Neural progenitor cell (in vitro differentiated cells): ENCODE measurements around the gene C1QL2. TPM values are rescaled to one million over a fixed set of nuclear protein-coding genes. Genes with fewer than 3 reads are reported as not detected.

Experiments
- DNase-seq: peaks from one replicate; pipeline ENCODE4 v3.0.0-alpha.2; 2016; ENCODE audit warnings: low spot score
- H2AFZ ChIP-seq: fragments of 200-600 bp; sonication (generic); replicated peaks from 2 replicates; pipeline ENCODE4 v1.6.1; 2016; ENCODE audit warnings: antibody characterized with exemption
- H3F3A ChIP-seq: fragments of 200-600 bp; sonication (generic); 2 replicates; pipeline ENCODE4 v1.6.1; 2016; ENCODE audit warnings: antibody characterized with exemption, low read depth
- H3K27ac ChIP-seq: fragments of 200-600 bp; sonication (generic); 2 replicates; pipeline ENCODE4 v1.5.1; 2016; ENCODE audit warnings: mild to moderate bottlenecking
- H3K27me3 ChIP-seq: fragments of 200-600 bp; sonication (generic); 2 replicates; pipeline ENCODE4 v1.6.1; 2016; ENCODE audit warnings: mild to moderate bottlenecking, moderate library complexity
- H3K36me3 ChIP-seq: fragments of 200-600 bp; sonication (generic); 2 replicates; pipeline ENCODE4 v1.5.1; 2016
- H3K4me1 ChIP-seq: fragments of 200-600 bp; sonication (generic); 2 replicates; pipeline ENCODE4 v1.6.1; 2016; ENCODE audit warnings: mixed run types
- H3K4me2 ChIP-seq: fragments of 200-600 bp; sonication (generic); 2 replicates; pipeline ENCODE4 v1.6.1; 2016
- H3K4me3 ChIP-seq: fragments of 200-600 bp; sonication (generic); 2 replicates; pipeline ENCODE4 v1.5.1; 2016
- H3K79me2 ChIP-seq: fragments of 200-600 bp; sonication (generic); 2 replicates; pipeline ENCODE4 v1.6.1; 2016; ENCODE audit warnings: low read depth
- H3K9ac ChIP-seq: fragments of 200-600 bp; sonication (generic); 2 replicates; pipeline ENCODE4 v1.6.1; 2016
- H3K9me3 ChIP-seq: fragments of 200-600 bp; sonication (generic); 2 replicates; pipeline ENCODE4 v1.5.1; 2016; ENCODE audit warnings: low read depth
- H4K20me1 ChIP-seq: fragments of 200-600 bp; sonication (generic); 2 replicates; pipeline ENCODE4 v1.6.1; 2016; ENCODE audit warnings: low read depth
- H3K27ac Mint-ChIP-seq: 3 replicates; pipeline ENCODE4 v1.8.0; 2021; ENCODE audit warnings: mixed read lengths
- H3K27me3 Mint-ChIP-seq: 2 replicates; pipeline ENCODE4 v1.8.0; 2022; ENCODE audit warnings: low read depth, mild to moderate bottlenecking, inconsistent platforms, moderate library complexity, mixed read lengths; ENCODE audit not compliant: insufficient read depth
- H3K36me3 Mint-ChIP-seq: 3 replicates; pipeline ENCODE4 v1.8.0; 2021; ENCODE audit warnings: mixed read lengths
- H3K4me1 Mint-ChIP-seq: 3 replicates; pipeline ENCODE4 v1.8.0; 2021; ENCODE audit warnings: mixed read lengths
- H3K4me3 Mint-ChIP-seq: 3 replicates; pipeline ENCODE4 v1.8.0; 2021; ENCODE audit warnings: mild to moderate bottlenecking, moderate library complexity, mixed read lengths
- H3K9me3 Mint-ChIP-seq: 3 replicates; pipeline ENCODE4 v1.8.0; 2020; ENCODE audit warnings: mixed read lengths
- CTCF ChIP-seq: fragments of 200-600 bp; sonication (generic); IDR thresholded peaks from 2 replicates; pipeline ENCODE4 v1.5.1; 2017; ENCODE audit warnings: antibody characterized with exemption, mild to moderate bottlenecking
- EZH2 ChIP-seq: fragments of 200-600 bp; sonication (generic); IDR thresholded peaks from 2 replicates; pipeline ENCODE4 v1.6.1; 2017; ENCODE audit warnings: antibody characterized with exemption, mild to moderate bottlenecking, moderate library complexity
- EZH2phosphoT487 ChIP-seq: fragments of 200-600 bp; sonication (generic); IDR thresholded peaks from 2 replicates; pipeline ENCODE4 v1.6.1; 2017; ENCODE audit warnings: antibody characterized with exemption
- total RNA-seq: library from RNA; depleted of rRNA; stranded (reverse); fragments of >200 nt; gene quantifications from 2 replicates; pipeline ENCODE4 v1.2.3, GENCODE V29; 2015; ENCODE audit warnings: low replicate concordance

The C1QL2 gene
- total RNA-seq, 1 donor from 2014 or later, result not detected

GRCh38 chr2:119180892-119181291 is 22.3 kb upstream of the C1QL2 start:
- Histone ChIP-seq H4K20me1 (no peaks in the 10 kb centered on the region), H3K36me3 (no peaks in the 10 kb centered on the region), H3K27ac (no peak overlapping the region), H3K9me3 (no peaks in the 10 kb centered on the region), H3K27me3 (no peaks in the 10 kb centered on the region), H3F3A (no peaks in the 10 kb centered on the region), H3K9ac (no peak overlapping the region), H3K4me2 (no peak overlapping the region), H2AFZ (no peak overlapping the region), H3K79me2 (no peaks in the 10 kb centered on the region), H3K4me3 (no peak overlapping the region), H3K4me1 (no peaks in the 10 kb centered on the region)
- no peaks in the 10 kb centered on the region for H3K27me3 Mint-ChIP-seq
- TF ChIP-seq CTCF (no peak), EZH2phosphoT487 (no peak), EZH2 (no peak)
- no peaks in the 10 kb centered on the region for H3K9me3 Mint-ChIP-seq
- no peak overlapping the region for H3K4me3 Mint-ChIP-seq
- no peak overlapping the region for H3K27ac Mint-ChIP-seq
- no peak for DNase-seq
- no peaks in the 10 kb centered on the region for H3K4me1 Mint-ChIP-seq
- H3K36me3 Mint-ChIP-seq, result no peaks in the 10 kb centered on the region

- Mint-ChIP-seq H3K4me1 (no peaks in the 10 kb centered on the region), H3K9me3 (no peaks in the 10 kb centered on the region), H3K27me3 (no peaks in the 10 kb centered on the region), H3K36me3 (no peaks in the 10 kb centered on the region), H3K4me3 (no peak overlapping the region), H3K27ac (peak overlapping the region; percentile 37)
- no peak for DNase-seq
- TF ChIP-seq CTCF (no peak), EZH2phosphoT487 (no peak), EZH2 (no peak)
- Histone ChIP-seq H3K79me2 (no peaks in the 10 kb centered on the region), H3K27me3 (no peaks in the 10 kb centered on the region), H3K4me3 (no peak overlapping the region), H3K4me2 (no peak overlapping the region), H3K9ac (no peak overlapping the region), H3K27ac (no peak overlapping the region), H3K4me1 (no peaks in the 10 kb centered on the region), H3K36me3 (no peaks in the 10 kb centered on the region), H3F3A (no peaks in the 10 kb centered on the region), H2AFZ (no peak overlapping the region), H4K20me1 (no peaks in the 10 kb centered on the region), H3K9me3 (no peaks in the 10 kb centered on the region)
These were observed 21.4 kb upstream of the C1QL2 start for GRCh38 chr2:119179991-119180390.

GRCh38 chr2:119179202-119179601 is 20.7 kb upstream of the C1QL2 start:
- H3K27me3 Mint-ChIP-seq, result no peaks in the 10 kb centered on the region
- Histone ChIP-seq H3K27ac (no peak overlapping the region), H4K20me1 (no peaks in the 10 kb centered on the region), H3K4me3 (no peak overlapping the region), H3K4me2 (no peak overlapping the region), H3K27me3 (no peaks in the 10 kb centered on the region), H3K9me3 (no peaks in the 10 kb centered on the region), H3K4me1 (no peaks in the 10 kb centered on the region), H3K79me2 (no peaks in the 10 kb centered on the region), H2AFZ (no peak overlapping the region), H3F3A (no peaks in the 10 kb centered on the region), H3K9ac (no peak overlapping the region), H3K36me3 (no peaks in the 10 kb centered on the region)
- H3K4me1 Mint-ChIP-seq, result no peaks in the 10 kb centered on the region
- DNase-seq, result no peak
- no peaks in the 10 kb centered on the region for H3K36me3 Mint-ChIP-seq
- no peaks in the 10 kb centered on the region for H3K9me3 Mint-ChIP-seq
- H3K27ac Mint-ChIP-seq, result no peak overlapping the region
- no peak overlapping the region for H3K4me3 Mint-ChIP-seq
- TF ChIP-seq CTCF (no peak), EZH2phosphoT487 (no peak)

GRCh38 chr2:119178776-119179175 is 20.2 kb upstream of the C1QL2 start:
- no peak for DNase-seq
- no peaks in the 10 kb centered on the region for H3K4me1 ChIP-seq
- no peaks in the 10 kb centered on the region for H3K36me3 Mint-ChIP-seq
- no peak overlapping the region for H3K9ac ChIP-seq
- TF ChIP-seq CTCF (no peak), EZH2 (no peak), EZH2phosphoT487 (no peak)
- no peak overlapping the region for H3K4me3 Mint-ChIP-seq
- H3K9me3 ChIP-seq, result no peaks in the 10 kb centered on the region
- no peak overlapping the region for H2AFZ ChIP-seq
- H3K4me2 ChIP-seq, result no peak overlapping the region
- H4K20me1 ChIP-seq, result no peaks in the 10 kb centered on the region
- no peak overlapping the region for H3K27ac ChIP-seq
- no peaks in the 10 kb centered on the region for H3K36me3 ChIP-seq
- no peaks in the 10 kb centered on the region for H3K27me3 Mint-ChIP-seq
- H3F3A ChIP-seq, result no peaks in the 10 kb centered on the region
- H3K4me3 ChIP-seq, result no peak overlapping the region
- peak overlapping the region; percentile 76 for H3K27ac Mint-ChIP-seq
- no peaks in the 10 kb centered on the region for H3K9me3 Mint-ChIP-seq
- no peaks in the 10 kb centered on the region for H3K79me2 ChIP-seq
- no peaks in the 10 kb centered on the region for H3K4me1 Mint-ChIP-seq
- no peaks in the 10 kb centered on the region for H3K27me3 ChIP-seq
